ENCODE measurements around the gene RYR2. TPM values are rescaled to one million over a fixed set of nuclear protein-coding genes. Genes with fewer than 3 reads are reported as not detected.
"Not testable (repeated sequence)": the region's sequence is repeated elsewhere in the genome, so short reads cannot be mapped to it uniquely, and the experiment has no call there.

Gene RYR2
- total and polyA plus RNA-seq, 4 donors, result 0.43 to 11.6 (median 2.0) TPM

DNA sequence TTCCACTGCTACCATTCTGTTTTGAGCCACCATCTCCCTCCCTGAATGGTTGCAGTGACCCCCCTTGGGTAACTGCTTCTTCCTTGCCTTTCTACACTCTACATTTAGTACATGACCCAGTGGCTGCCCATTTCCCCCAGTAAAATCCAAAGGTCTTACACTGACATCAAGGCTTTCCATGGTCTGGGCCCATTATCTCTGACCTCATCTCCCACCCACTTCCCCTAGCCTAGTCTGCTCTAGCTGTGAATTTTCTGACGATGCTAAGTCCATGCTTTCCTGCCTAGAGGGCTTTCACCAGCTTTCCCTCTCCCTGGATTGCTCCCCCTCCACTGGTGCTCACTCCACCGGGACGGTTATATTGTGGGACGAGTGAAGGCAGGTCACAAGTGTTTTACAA, 219.2 kb downstream of the RYR2 start:
- H3K9ac ChIP-seq (ENCODE audit: insufficient read depth in 1 of 2, low read length in 2 of 2), result no peak overlapping the region
- TF ChIP-seq, protein P1, sequence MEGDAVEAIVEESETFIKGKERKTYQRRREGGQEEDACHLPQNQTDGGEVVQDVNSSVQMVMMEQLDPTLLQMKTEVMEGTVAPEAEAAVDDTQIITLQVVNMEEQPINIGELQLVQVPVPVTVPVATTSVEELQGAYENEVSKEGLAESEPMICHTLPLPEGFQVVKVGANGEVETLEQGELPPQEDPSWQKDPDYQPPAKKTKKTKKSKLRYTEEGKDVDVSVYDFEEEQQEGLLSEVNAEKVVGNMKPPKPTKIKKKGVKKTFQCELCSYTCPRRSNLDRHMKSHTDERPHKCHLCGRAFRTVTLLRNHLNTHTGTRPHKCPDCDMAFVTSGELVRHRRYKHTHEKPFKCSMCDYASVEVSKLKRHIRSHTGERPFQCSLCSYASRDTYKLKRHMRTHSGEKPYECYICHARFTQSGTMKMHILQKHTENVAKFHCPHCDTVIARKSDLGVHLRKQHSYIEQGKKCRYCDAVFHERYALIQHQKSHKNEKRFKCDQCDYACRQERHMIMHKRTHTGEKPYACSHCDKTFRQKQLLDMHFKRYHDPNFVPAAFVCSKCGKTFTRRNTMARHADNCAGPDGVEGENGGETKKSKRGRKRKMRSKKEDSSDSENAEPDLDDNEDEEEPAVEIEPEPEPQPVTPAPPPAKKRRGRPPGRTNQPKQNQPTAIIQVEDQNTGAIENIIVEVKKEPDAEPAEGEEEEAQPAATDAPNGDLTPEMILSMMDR (IDR thresholded peaks at IDR 0.05; ENCODE audit: control extremely low read depth, extremely low read depth), result no peak
- H3K4me3 ChIP-seq, result no peak overlapping the region
- 61 to 66% methylated on average over 4 of the region's 4 CpGs for WGBS, 2 donors
- peaks cover 0 to 17% (median 7%) of the 10 kb centered on the region in 5 donors for H3K4me1 ChIP-seq (ENCODE audit: control insufficient read depth in 5 of 5, insufficient read depth in 5 of 5, low read length in 5 of 5)
- H3K27me3 ChIP-seq (ENCODE audit: control insufficient read depth in 3 of 3, insufficient read depth in 3 of 3, low read length in 2 of 3), result no peaks in the 10 kb centered on the region
- H3K27ac ChIP-seq (ENCODE audit: low read depth in 1 of 2, low read length in 1 of 2), result peak overlapping the region in 1 of 2 donors; percentile 33
- DNase-seq, result no peak
- H3K36me3 ChIP-seq (ENCODE audit: control insufficient read depth in 4 of 4, insufficient read depth in 4 of 4, low read length in 4 of 4), result no peaks in the 10 kb centered on the region
- no peak for ATAC-seq (ENCODE audit: insufficient read depth, low FRiP score)
- peaks cover 0 to 2% (median 0%) of the 10 kb centered on the region in 4 donors for H3K9me3 ChIP-seq (ENCODE audit: control insufficient read depth in 4 of 4, insufficient read depth in 3 of 4, low read length in 3 of 4)

- Histone ChIP-seq H3K27ac (ENCODE audit: low read depth in 1 of 2, low read length in 1 of 2) (no peak overlapping the region), H3K27me3 (ENCODE audit: control insufficient read depth in 3 of 3, insufficient read depth in 3 of 3, low read length in 2 of 3) (no peaks in the 10 kb centered on the region), H3K9me3 (ENCODE audit: control insufficient read depth in 4 of 4, insufficient read depth in 3 of 4, low read length in 3 of 4) (no peaks in the 10 kb centered on the region), H3K9ac (ENCODE audit: insufficient read depth in 1 of 2, low read length in 2 of 2) (no peak overlapping the region), H3K4me1 (ENCODE audit: control insufficient read depth in 5 of 5, insufficient read depth in 5 of 5, low read length in 5 of 5) (peaks cover 0 to 21% (median 0%) of the 10 kb centered on the region in 5 donors), H3K36me3 (ENCODE audit: control insufficient read depth in 4 of 4, insufficient read depth in 4 of 4, low read length in 4 of 4) (no peaks in the 10 kb centered on the region), H3K4me3 (no peak overlapping the region)
- ATAC-seq (ENCODE audit: insufficient read depth, low FRiP score), result no peak
- DNase-seq, result no peak
- TF ChIP-seq, protein P1 (IDR thresholded peaks at IDR 0.05; ENCODE audit: control extremely low read depth, extremely low read depth), result no peak
- 90 to 92% methylated on average over 2 of the region's 2 CpGs for WGBS, 2 donors
These were observed 225.8 kb downstream of the RYR2 start for GRCh38 chr1:237267743-237268142.

DNA sequence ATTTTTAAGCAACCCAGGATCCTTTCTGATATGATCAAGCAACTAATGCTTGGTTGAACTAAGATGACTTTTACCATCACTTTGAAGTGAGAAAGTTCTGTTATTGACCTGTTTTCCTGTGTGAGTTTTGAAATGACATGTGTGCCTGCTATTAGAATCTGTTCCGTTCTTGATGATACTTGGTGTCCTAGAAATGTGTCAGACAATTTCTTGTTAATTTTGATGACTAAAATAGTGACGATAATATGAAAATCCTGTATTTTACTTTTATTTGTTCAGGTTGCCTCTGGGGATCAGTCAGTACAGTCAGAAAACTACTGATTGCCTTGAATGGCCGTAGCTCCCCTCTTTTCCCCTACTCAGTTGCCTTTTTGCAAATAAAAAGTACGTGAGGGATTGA, 228.0 kb downstream of the RYR2 start:
- H3K27ac ChIP-seq (ENCODE audit: low read depth in 1 of 2, low read length in 1 of 2), result no peak overlapping the region
- H3K9ac ChIP-seq (ENCODE audit: insufficient read depth in 1 of 2, low read length in 2 of 2), result no peak overlapping the region
- no peak for ATAC-seq (ENCODE audit: insufficient read depth, low FRiP score)
- H3K9me3 ChIP-seq (ENCODE audit: control insufficient read depth in 4 of 4, insufficient read depth in 3 of 4, low read length in 3 of 4), result no peaks in the 10 kb centered on the region
- H3K27me3 ChIP-seq (ENCODE audit: control insufficient read depth in 3 of 3, insufficient read depth in 3 of 3, low read length in 2 of 3), result no peaks in the 10 kb centered on the region
- H3K4me3 ChIP-seq, result no peak overlapping the region
- no peak for DNase-seq
- 72 to 78% methylated on average over 4 of the region's 4 CpGs for WGBS, 2 donors
- TF ChIP-seq, protein P1 (IDR thresholded peaks at IDR 0.05; ENCODE audit: control extremely low read depth, extremely low read depth), result no peak
- no peaks in the 10 kb centered on the region for H3K36me3 ChIP-seq (ENCODE audit: control insufficient read depth in 4 of 4, insufficient read depth in 4 of 4, low read length in 4 of 4)
- H3K4me1 ChIP-seq (ENCODE audit: control insufficient read depth in 5 of 5, insufficient read depth in 5 of 5, low read length in 5 of 5), result peaks cover 0 to 11% (median 0%) of the 10 kb centered on the region in 5 donors

DNA sequence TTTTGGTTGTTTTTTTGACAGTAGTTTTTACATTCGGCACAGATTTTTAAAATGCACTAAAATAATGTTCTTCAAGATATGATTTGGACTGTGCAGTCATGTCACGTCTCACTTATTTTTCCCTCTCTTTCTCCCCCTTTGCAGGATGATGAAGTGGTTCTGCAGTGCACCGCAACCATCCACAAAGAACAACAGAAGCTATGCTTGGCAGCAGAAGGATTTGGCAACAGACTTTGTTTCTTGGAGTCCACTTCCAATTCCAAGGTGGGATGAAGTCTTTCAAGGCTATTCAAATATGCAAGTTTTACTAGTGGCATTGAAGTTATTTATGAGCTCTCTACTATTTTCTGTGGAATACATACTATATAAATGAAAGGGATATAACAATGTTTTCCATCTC, 228.4 kb downstream of the RYR2 start:
- Histone ChIP-seq H3K4me3 (no peak overlapping the region), H3K9ac (ENCODE audit: insufficient read depth in 1 of 2, low read length in 2 of 2) (no peak overlapping the region), H3K27me3 (ENCODE audit: control insufficient read depth in 3 of 3, insufficient read depth in 3 of 3, low read length in 2 of 3) (no peaks in the 10 kb centered on the region), H3K27ac (ENCODE audit: low read depth in 1 of 2, low read length in 1 of 2) (no peak overlapping the region), H3K9me3 (ENCODE audit: control insufficient read depth in 4 of 4, insufficient read depth in 3 of 4, low read length in 3 of 4) (no peaks in the 10 kb centered on the region), H3K36me3 (ENCODE audit: control insufficient read depth in 4 of 4, insufficient read depth in 4 of 4, low read length in 4 of 4) (no peaks in the 10 kb centered on the region), H3K4me1 (ENCODE audit: control insufficient read depth in 5 of 5, insufficient read depth in 5 of 5, low read length in 5 of 5) (peaks cover 0 to 11% (median 0%) of the 10 kb centered on the region in 5 donors)
- 59 to 82% methylated on average over 3 of the region's 3 CpGs for WGBS, 2 donors
- TF ChIP-seq, protein P1 (IDR thresholded peaks at IDR 0.05; ENCODE audit: control extremely low read depth, extremely low read depth), result no peak
- DNase-seq (peak in 1 of 3 donors; percentile 29), ATAC-seq (ENCODE audit: insufficient read depth, low FRiP score) (no peak)

DNA sequence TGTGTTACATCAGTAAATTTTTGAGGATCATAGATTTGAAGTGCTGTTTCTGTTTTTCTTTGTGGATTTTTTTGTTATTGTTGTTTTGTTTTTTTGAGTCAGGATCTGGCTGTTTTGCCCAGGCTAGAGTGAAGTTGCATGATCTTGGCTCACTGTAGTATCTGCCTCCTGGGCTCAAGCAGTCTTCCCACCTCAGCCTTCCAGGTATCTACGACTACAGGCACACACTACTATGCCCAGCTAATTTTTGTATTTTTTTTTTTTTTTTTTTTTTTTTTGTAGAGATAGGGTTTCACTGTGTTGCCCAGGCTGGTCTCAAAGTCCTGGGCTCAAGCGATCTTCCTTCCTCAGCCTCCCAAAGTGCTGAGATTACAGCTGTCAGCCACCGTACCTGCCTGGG, 236.0 kb downstream of the RYR2 start:
- not testable (repeated sequence) for H3K9ac ChIP-seq (ENCODE audit: insufficient read depth in 1 of 2, low read length in 2 of 2); H3K36me3 ChIP-seq (ENCODE audit: control insufficient read depth in 4 of 4, insufficient read depth in 4 of 4, low read length in 4 of 4); H3K9me3 ChIP-seq (ENCODE audit: control insufficient read depth in 4 of 4, insufficient read depth in 3 of 4, low read length in 3 of 4); H3K4me1 ChIP-seq (ENCODE audit: control insufficient read depth in 5 of 5, insufficient read depth in 5 of 5, low read length in 5 of 5); ATAC-seq (ENCODE audit: insufficient read depth, low FRiP score); H3K4me3 ChIP-seq; DNase-seq; H3K27ac ChIP-seq (ENCODE audit: low read depth in 1 of 2, low read length in 1 of 2); H3K27me3 ChIP-seq (ENCODE audit: control insufficient read depth in 3 of 3, insufficient read depth in 3 of 3, low read length in 2 of 3)
- 87% methylated on average over 3 of the region's 3 CpGs for WGBS, 2 donors
